Fibroblast of peridontal ligament (primary cell): Measurements from ENCODE around the gene CFAP77.
A peak's percentile ranks its signal among the peaks of the same experiment; 100 is the strongest.
"Not testable (repeated sequence)": the region's sequence is repeated elsewhere in the genome, so short reads cannot be mapped to it uniquely, and the experiment has no call there.

ENCODE experiments used
- DNase-seq: peaks from one replicate; pipeline ENCODE4 v3.0.0-alpha.2; 2010; ENCODE audit errors: extremely low read depth

Gene CFAP77

GRCh38 chr9:132547976-132548730 is 138.1 kb downstream of the CFAP77 start:
- DNase-seq, result no peak

GRCh38 chr9:132548751-132549640 is 139.0 kb downstream of the CFAP77 start:
- no peak for DNase-seq

GRCh38 chr9:132551556-132551955 is 141.5 kb downstream of the CFAP77 start:
- DNase-seq, result no peak

- no peak for DNase-seq
Measured at GRCh38 chr9:132552041-132552440, 142.0 kb downstream of the CFAP77 start.

GRCh38 chr9:132554755-132555154 is 144.7 kb downstream of the CFAP77 start:
- no peak for DNase-seq

GRCh38 chr9:132555528-132555927 is 145.5 kb downstream of the CFAP77 start:
- DNase-seq, result no peak

- DNase-seq, result no peak
Measured at GRCh38 chr9:132556235-132556634, 146.2 kb downstream of the CFAP77 start.

- DNase-seq, result no peak
Measured at GRCh38 chr9:132556714-132557113, 146.7 kb downstream of the CFAP77 start.

GRCh38 chr9:132557159-132557558 is 147.1 kb downstream of the CFAP77 start:
- no peak for DNase-seq

GRCh38 chr9:132559711-132560110 is 149.7 kb downstream of the CFAP77 start:
- no peak for DNase-seq

- no peak for DNase-seq
Measured at GRCh38 chr9:132560616-132561202, 150.7 kb downstream of the CFAP77 start.

GRCh38 chr9:132562306-132562573 is 152.2 kb downstream of the CFAP77 start:
- no peak for DNase-seq

- DNase-seq, result no peak
Measured at GRCh38 chr9:132564526-132564925, 154.5 kb downstream of the CFAP77 start.

- DNase-seq, result not testable (repeated sequence)
Measured at GRCh38 chr9:132568787-132569186, 158.8 kb downstream of the CFAP77 start.

- no peak for DNase-seq
Measured at GRCh38 chr9:132571806-132572600, 162.0 kb downstream of the CFAP77 start.

- no peak for DNase-seq
Measured at GRCh38 chr9:132572921-132573320, 162.9 kb downstream of the CFAP77 start.

- peak; percentile 54 for DNase-seq
Measured at GRCh38 chr9:132575005-132575609, 165.1 kb downstream of the CFAP77 start.

GRCh38 chr9:132575811-132576210 is 165.8 kb downstream of the CFAP77 start:
- no peak for DNase-seq

GRCh38 chr9:132577119-132577518 is 167.1 kb downstream of the CFAP77 start:
- DNase-seq, result no peak

GRCh38 chr9:132578367-132578932 is 168.4 kb downstream of the CFAP77 start:
- DNase-seq, result no peak

GRCh38 chr9:132579427-132579798 is 169.4 kb downstream of the CFAP77 start:
- DNase-seq, result no peak
